Activated CD8-positive, alpha-beta T cell treated with anti-CD3 and anti-CD28 coated beads for 36 hours (primary cell): ENCODE data around the gene HSH2D. TPM values are rescaled to one million over a fixed set of nuclear protein-coding genes. Genes with fewer than 3 reads are reported as not detected.

Experiments used
- ATAC-seq: fragments of 200-7000 bp; cut with Tn5 transposase; one replicate; pipeline ENCODE4 v1.10.0; 2021; ENCODE audit warnings: mild to moderate bottlenecking, moderate library complexity
- CTCF ChIA-PET: fragments of 350-600 bp; sonication (Branson Sonifier 250); formaldehyde crosslinking; loops from one replicate; lab custom pipeline; 2021; ENCODE audit warnings: antibody characterized with exemption; lab: Charles Lee
- POLR2A ChIA-PET: fragments of 350-600 bp; sonication (Branson Sonifier 250); formaldehyde crosslinking; loops from one replicate; lab custom pipeline; 2021; ENCODE audit warnings: antibody characterized with exemption; lab: Charles Lee
- DNase-seq: peaks from one replicate; pipeline ENCODE4 v3.0.0-alpha.2; 2020
- H3K27ac Mint-ChIP-seq: one replicate; pipeline ENCODE4 v1.8.0; 2021; ENCODE audit warnings: mild to moderate bottlenecking, mixed read lengths
- H3K27me3 Mint-ChIP-seq: one replicate; pipeline ENCODE4 v1.8.0; 2021; ENCODE audit warnings: mixed read lengths
- H3K36me3 Mint-ChIP-seq: one replicate; pipeline ENCODE4 v1.8.0; 2021; ENCODE audit warnings: low read depth, mixed read lengths
- H3K4me1 Mint-ChIP-seq: one replicate; pipeline ENCODE4 v1.8.0; 2021; ENCODE audit warnings: low read depth, mixed read lengths
- H3K4me3 Mint-ChIP-seq: one replicate; pipeline ENCODE4 v1.8.0; 2021; ENCODE audit warnings: mild to moderate bottlenecking, moderate library complexity, mixed read lengths
- H3K9me3 Mint-ChIP-seq: one replicate; pipeline ENCODE4 v1.8.0; 2021; ENCODE audit warnings: mixed read lengths
- intact Hi-C: fragments of 100-400 bp; cut with micrococcal nuclease; formaldehyde crosslinking; loops from one replicate; pipeline ENCODE4 v1.10.0; 2022
- total RNA-seq, 2 experiments: library from RNA; stranded (reverse); gene quantifications; one replicate each; pipeline ENCODE4 v1.2.3, GENCODE V29; 2021
- TF ChIP-seq, protein P1 (sequence below): fragments of 200-600 bp; IDR thresholded peaks from one replicate; pipeline ENCODE4 v1.8.0; 2022; ENCODE audit warnings: antibody characterized with exemption, mild to moderate bottlenecking

The HSH2D gene
- total RNA-seq, 2 experiments from 2014 or later: 23.5 to 25.5 TPM

GRCh38 chr19:16156904-16157303, 13.4 kb downstream of the HSH2D start:
- ChIA-PET POLR2A (interaction anchor here (0.8 to 1.4 kb wide), 4 partner anchors 12 to 116 kb away, joined by 3 to 5 read pairs (median 4); no protein-coding TSS in a partner anchor), CTCF (interaction anchor here (1.0 to 1.1 kb wide), 2 partner anchors 115 to 186 kb away, joined by 3 read pairs; no protein-coding TSS in a partner anchor)
- no peak overlapping the region for H3K27ac Mint-ChIP-seq
- TF ChIP-seq, protein P1, sequence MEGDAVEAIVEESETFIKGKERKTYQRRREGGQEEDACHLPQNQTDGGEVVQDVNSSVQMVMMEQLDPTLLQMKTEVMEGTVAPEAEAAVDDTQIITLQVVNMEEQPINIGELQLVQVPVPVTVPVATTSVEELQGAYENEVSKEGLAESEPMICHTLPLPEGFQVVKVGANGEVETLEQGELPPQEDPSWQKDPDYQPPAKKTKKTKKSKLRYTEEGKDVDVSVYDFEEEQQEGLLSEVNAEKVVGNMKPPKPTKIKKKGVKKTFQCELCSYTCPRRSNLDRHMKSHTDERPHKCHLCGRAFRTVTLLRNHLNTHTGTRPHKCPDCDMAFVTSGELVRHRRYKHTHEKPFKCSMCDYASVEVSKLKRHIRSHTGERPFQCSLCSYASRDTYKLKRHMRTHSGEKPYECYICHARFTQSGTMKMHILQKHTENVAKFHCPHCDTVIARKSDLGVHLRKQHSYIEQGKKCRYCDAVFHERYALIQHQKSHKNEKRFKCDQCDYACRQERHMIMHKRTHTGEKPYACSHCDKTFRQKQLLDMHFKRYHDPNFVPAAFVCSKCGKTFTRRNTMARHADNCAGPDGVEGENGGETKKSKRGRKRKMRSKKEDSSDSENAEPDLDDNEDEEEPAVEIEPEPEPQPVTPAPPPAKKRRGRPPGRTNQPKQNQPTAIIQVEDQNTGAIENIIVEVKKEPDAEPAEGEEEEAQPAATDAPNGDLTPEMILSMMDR: no peak
- DNase-seq (no peak), ATAC-seq (no peak)
- peaks cover 42% of the 10 kb centered on the region for H3K36me3 Mint-ChIP-seq
- no peaks in the 10 kb centered on the region for H3K27me3 Mint-ChIP-seq
- intact Hi-C loops: no loop called here
- no peaks in the 10 kb centered on the region for H3K9me3 Mint-ChIP-seq
- peaks cover 18% of the 10 kb centered on the region for H3K4me1 Mint-ChIP-seq
- H3K4me3 Mint-ChIP-seq: no peak overlapping the region

- ChIA-PET POLR2A (interaction anchor here (1.5 to 1.6 kb wide), 2 partner anchors 14 to 43 kb away, joined by 3 to 7 read pairs; partner anchors contain the start of gene HSH2D), CTCF (interaction anchor here (1.0 to 1.5 kb wide), 2 partner anchors 96 to 116 kb away, joined by 3 read pairs; no protein-coding TSS in a partner anchor)
- no peak for DNase-seq
- H3K27me3 Mint-ChIP-seq: no peaks in the 10 kb centered on the region
- ATAC-seq: no peak
- H3K4me1 Mint-ChIP-seq: peaks cover 19% of the 10 kb centered on the region
- TF ChIP-seq, protein P1: no peak
- H3K4me3 Mint-ChIP-seq: no peak overlapping the region
- no peaks in the 10 kb centered on the region for H3K9me3 Mint-ChIP-seq
- no peak overlapping the region for H3K27ac Mint-ChIP-seq
- H3K36me3 Mint-ChIP-seq: peaks cover 40% of the 10 kb centered on the region
- intact Hi-C loops: no loop called here
These were observed 14.1 kb downstream of the HSH2D start for GRCh38 chr19:16157601-16158000.

GRCh38 chr19:16159655-16160054, 16.2 kb downstream of the HSH2D start:
- DNase-seq (no peak), ATAC-seq (no peak)
- no peaks in the 10 kb centered on the region for H3K27me3 Mint-ChIP-seq
- intact Hi-C loops: no loop called here
- H3K9me3 Mint-ChIP-seq: no peaks in the 10 kb centered on the region
- no peak overlapping the region for H3K4me3 Mint-ChIP-seq
- no peak overlapping the region for H3K27ac Mint-ChIP-seq
- peaks cover 22% of the 10 kb centered on the region for H3K36me3 Mint-ChIP-seq
- CTCF ChIA-PET: interaction anchor here (1.1 kb wide), 1 partner anchor 118 kb away, joined by 3 read pairs; no protein-coding TSS in a partner anchor
- POLR2A ChIA-PET: interaction anchor here (1.0 to 1.6 kb wide), 3 partner anchors 12 to 41 kb away, joined by 3 to 5 read pairs (median 3); no protein-coding TSS in a partner anchor
- TF ChIP-seq, protein P1: no peak
- peaks cover 19% of the 10 kb centered on the region for H3K4me1 Mint-ChIP-seq

DNA sequence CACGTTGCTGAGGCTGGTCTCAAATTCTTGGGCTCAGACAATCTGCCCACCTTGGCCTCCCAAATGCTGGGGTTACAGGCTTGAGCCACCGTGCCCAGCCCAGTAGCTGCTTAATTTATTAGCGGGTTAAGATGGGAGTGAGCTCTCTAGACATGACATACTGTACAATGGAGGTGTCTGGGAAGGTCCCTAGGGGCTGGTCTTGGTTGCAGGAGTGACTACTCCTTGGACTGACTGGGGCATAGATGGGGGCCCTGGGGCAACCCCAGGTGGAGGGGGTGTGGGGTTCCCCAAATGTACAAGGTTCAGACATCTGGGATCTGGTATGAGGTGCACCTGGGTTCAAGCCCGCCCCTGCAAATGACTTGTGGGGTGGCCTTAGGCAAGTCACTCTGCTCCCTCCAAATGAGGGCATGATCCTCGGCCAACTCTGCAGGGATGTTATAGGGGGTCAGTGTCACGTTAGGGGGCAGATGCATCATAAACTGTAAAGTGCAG, 17.0 kb downstream of the HSH2D start:
- DNase-seq (no peak), ATAC-seq (no peak)
- CTCF ChIA-PET: interaction anchor here (1.1 kb wide), 2 partner anchors 9 to 119 kb away, joined by 3 read pairs; no protein-coding TSS in a partner anchor
- Mint-ChIP-seq H3K4me1 (peaks cover 19% of the 10 kb centered on the region), H3K27ac (peak overlapping the region; percentile 73), H3K27me3 (no peaks in the 10 kb centered on the region), H3K9me3 (no peaks in the 10 kb centered on the region), H3K4me3 (no peak overlapping the region), H3K36me3 (peaks cover 14% of the 10 kb centered on the region)
- POLR2A ChIA-PET: interaction anchor here (1.0 to 1.5 kb wide), 2 partner anchors 10 to 42 kb away, joined by 3 to 5 read pairs; no protein-coding TSS in a partner anchor
- intact Hi-C loops: no loop called here
- TF ChIP-seq, protein P1: no peak
